OCI-LY7 (cell line): ENCODE data around the gene STX11. TPM values are rescaled to one million over a fixed set of nuclear protein-coding genes. Genes with fewer than 3 reads are reported as not detected.

ENCODE experiments used
- BruUV-seq: library from RNA; stranded (reverse); fragments of 400-500 nt; replicated peaks from 2 replicates; lab custom pipeline; 2021; lab: Mats Ljungman, UMichigan
- CTCF ChIA-PET: fragments of 300-600 bp; sonication (Branson Sonifier 250); formaldehyde crosslinking; loops from one replicate; lab custom pipeline; 2022; ENCODE audit warnings: antibody characterized with exemption; ENCODE audit not compliant: unreplicated experiment; lab: Charles Lee
- POLR2A ChIA-PET: fragments of 300-600 bp; sonication (Branson Sonifier 250); formaldehyde crosslinking; loops from one replicate; lab custom pipeline; 2022; ENCODE audit warnings: antibody characterized with exemption; lab: Charles Lee
- DNase-seq: peaks from one replicate; pipeline ENCODE4 v3.0.0-alpha.2; 2015; ENCODE audit warnings: low spot score
- H2AFZ ChIP-seq: fragments of 200-600 bp; sonication (generic), shearing (Covaris generic); 2 replicates; pipeline ENCODE4 v1.6.1; 2014; ENCODE audit warnings: mild to moderate bottlenecking, antibody characterized with exemption, low read length, moderate library complexity
- H3K27ac ChIP-seq: fragments of 200-600 bp; sonication (generic); 2 replicates; pipeline ENCODE4 v1.5.1; 2014; ENCODE audit warnings: mixed run types, low read depth, mild to moderate bottlenecking, moderate library complexity, low read length, inconsistent platforms; ENCODE audit not compliant: poor library complexity, severe bottlenecking
- H3K36me3 ChIP-seq: fragments of 200-600 bp; sonication (generic); 2 replicates; pipeline ENCODE4 v1.6.1; 2014; ENCODE audit warnings: mild to moderate bottlenecking, antibody characterized with exemption, low read length, moderate library complexity, mixed read lengths; ENCODE audit not compliant: insufficient read depth
- H3K4me1 ChIP-seq: fragments of 200-600 bp; sonication (generic); 2 replicates; pipeline ENCODE4 v1.5.1; 2014; ENCODE audit warnings: mild to moderate bottlenecking, low read length; ENCODE audit not compliant: insufficient read depth, poor library complexity, severe bottlenecking
- H3K4me2 ChIP-seq: fragments of 200-600 bp; sonication (generic); 2 replicates; pipeline ENCODE4 v1.6.1; 2014; ENCODE audit warnings: mild to moderate bottlenecking, low read length
- H3K4me3 ChIP-seq: fragments of 200-600 bp; sonication (generic); 2 replicates; pipeline ENCODE4 v1.5.1; 2014; ENCODE audit warnings: mild to moderate bottlenecking, low read depth, low read length; ENCODE audit not compliant: poor library complexity, severe bottlenecking
- H3K79me2 ChIP-seq: fragments of 200-600 bp; sonication (generic); 2 replicates; pipeline ENCODE4 v1.6.1; 2016; ENCODE audit warnings: low read depth, mild to moderate bottlenecking, low read length, moderate library complexity, mixed read lengths; ENCODE audit not compliant: insufficient read depth
- H3K9me2 ChIP-seq: fragments of 200-600 bp; sonication (generic); 2 replicates; pipeline ENCODE4 v1.6.1; 2016; ENCODE audit warnings: mild to moderate bottlenecking, low read length, mixed read lengths; ENCODE audit not compliant: insufficient read depth
- H3K9me3 ChIP-seq: fragments of 200-600 bp; sonication (generic); 2 replicates; pipeline ENCODE4 v1.6.1; 2014; ENCODE audit warnings: mild to moderate bottlenecking, mixed run types, low read length, mixed read lengths
- H4K20me1 ChIP-seq: fragments of 200-600 bp; sonication (generic); 2 replicates; pipeline ENCODE4 v1.6.1; 2014; ENCODE audit warnings: mild to moderate bottlenecking, antibody characterized with exemption, low read length, moderate library complexity, mixed read lengths; ENCODE audit not compliant: insufficient read depth
- CTCF ChIP-seq: fragments of 200-600 bp; sonication (generic); conservative IDR thresholded peaks from 2 replicates; pipeline ENCODE4 v1.5.1; 2014; ENCODE audit warnings: mild to moderate bottlenecking, antibody characterized with exemption, low read length, moderate library complexity, mixed read lengths
- EZH2phosphoT487 ChIP-seq: fragments of 200-600 bp; sonication (generic); IDR thresholded peaks from 2 replicates; pipeline ENCODE4 v1.6.1; 2018; ENCODE audit warnings: low read depth, borderline replicate concordance, mild to moderate bottlenecking, mixed run types, antibody characterized with exemption, low read length, moderate library complexity, mixed read lengths
- intact Hi-C: fragments of 100-400 bp; cut with micrococcal nuclease; formaldehyde crosslinking; loops from one replicate; pipeline ENCODE4 v1.10.0; 2022; ENCODE audit not compliant: unreplicated experiment
- total RNA-seq, 2 experiments: library from RNA; depleted of rRNA in 1 of 2; stranded (reverse); fragments of >200 nt in 1 of 2; shearing (Covaris generic) in 1 of 2; gene quantifications; 2 replicates each; pipeline ENCODE4 v1.2.3, GENCODE V29; 2014 to 2022

Gene STX11
- total RNA-seq, 2 experiments from 2014 or later = 0.16 to 1.1 TPM

DNA sequence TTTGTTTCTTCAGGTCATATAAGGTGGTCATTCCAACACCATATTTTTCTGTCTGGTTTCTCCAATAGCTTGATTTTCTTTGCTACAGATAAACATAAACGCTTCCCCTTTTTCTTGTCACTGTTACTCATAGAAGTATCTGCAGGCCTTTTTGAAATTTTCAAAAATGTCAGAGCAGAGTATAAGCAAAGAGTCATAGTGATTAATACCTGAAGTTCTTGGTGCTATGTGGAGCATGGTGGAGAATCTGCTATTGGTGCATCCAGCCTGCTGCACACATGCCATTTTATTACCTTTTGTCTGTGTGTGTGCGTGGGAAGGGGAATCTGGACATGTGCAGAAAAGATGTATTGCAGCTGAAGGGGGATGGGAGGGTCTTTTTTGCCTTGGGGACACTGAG, 19.7 kb downstream of the STX11 start:
- H3K36me3 ChIP-seq = no peaks in the 10 kb centered on the region
- H3K4me2 ChIP-seq = no peak overlapping the region
- POLR2A ChIA-PET = interaction anchor here (0.6 kb wide), 1 partner anchor 213 kb away, joined by 3 read pairs; no protein-coding TSS in a partner anchor
- H3K4me3 ChIP-seq = no peak overlapping the region
- intact Hi-C loops = no loop called here
- no TSS peak for BruUV-seq
- DNase-seq = no peak
- CTCF ChIA-PET = no interaction called here
- no peaks in the 10 kb centered on the region for H3K9me3 ChIP-seq
- no peaks in the 10 kb centered on the region for H4K20me1 ChIP-seq
- no peaks in the 10 kb centered on the region for H3K79me2 ChIP-seq
- TF ChIP-seq EZH2phosphoT487 = no peak
- no peak for TF ChIP-seq CTCF
- no peaks in the 10 kb centered on the region for H3K9me2 ChIP-seq
- no peaks in the 10 kb centered on the region for H3K4me1 ChIP-seq
- H3K27ac ChIP-seq = no peak overlapping the region
- no peak overlapping the region for H2AFZ ChIP-seq

- ChIA-PET CTCF (no interaction called here), POLR2A (no interaction called here)
Measured at GRCh38 chr6:144171406-144171805, 21.1 kb downstream of the STX11 start.

More at GRCh38 chr6:144171406-144171805, 21.1 kb downstream of the STX11 start:
- DNase-seq = no peak
- no peaks in the 10 kb centered on the region for H3K79me2 ChIP-seq
- H2AFZ ChIP-seq = no peak overlapping the region
- no peak overlapping the region for H3K27ac ChIP-seq
- no TSS peak for BruUV-seq
- no peaks in the 10 kb centered on the region for H4K20me1 ChIP-seq
- no peaks in the 10 kb centered on the region for H3K36me3 ChIP-seq
- H3K4me2 ChIP-seq = no peak overlapping the region
- H3K9me3 ChIP-seq = no peaks in the 10 kb centered on the region
- no peaks in the 10 kb centered on the region for H3K4me1 ChIP-seq
- H3K9me2 ChIP-seq = no peaks in the 10 kb centered on the region
- intact Hi-C loops = no loop called here
- TF ChIP-seq CTCF (no peak), EZH2phosphoT487 (no peak)
- H3K4me3 ChIP-seq = no peak overlapping the region
